CD8-positive, alpha-beta memory T cell (primary cell): ENCODE measurements around the gene RCOR3. TPM values are rescaled to one million over a fixed set of nuclear protein-coding genes. Genes with fewer than 3 reads are reported as not detected.
"Not testable (repeated sequence)": the region's sequence is repeated elsewhere in the genome, so short reads cannot be mapped to it uniquely, and the experiment has no call there.

Source experiments
- CTCF ChIA-PET: fragments of 350-600 bp; sonication (Branson Sonifier 250); formaldehyde crosslinking; loops from one replicate; lab custom pipeline; 2021; ENCODE audit warnings: antibody characterized with exemption; lab: Charles Lee
- POLR2A ChIA-PET: fragments of 350-600 bp; sonication (Branson Sonifier 250); formaldehyde crosslinking; loops from one replicate; lab custom pipeline; 2021; ENCODE audit warnings: antibody characterized with exemption; lab: Charles Lee
- DNase-seq, 5 donors: peaks; one replicate each; pipeline versions ENCODE4 v3.0.0 to v3.0.0-alpha.2; 2020 to 2022; ENCODE audit warnings: mixed read lengths in 1 of 5
- H3K27ac ChIP-seq: one replicate; pipeline ENCODE4 v1.7.0; 2013; ENCODE audit warnings: low read depth, mild to moderate bottlenecking, low read length, moderate library complexity
- H3K27me3 ChIP-seq: 2 replicates; pipeline ENCODE4 v1.7.0; 2013; ENCODE audit warnings: low read length, mild to moderate bottlenecking; ENCODE audit not compliant: insufficient read depth, poor library complexity, severe bottlenecking
- H3K36me3 ChIP-seq: 2 replicates; pipeline ENCODE4 v1.7.0; 2013; ENCODE audit warnings: mild to moderate bottlenecking, low read length, moderate library complexity; ENCODE audit not compliant: insufficient read depth
- H3K4me1 ChIP-seq: 2 replicates; pipeline ENCODE4 v1.7.0; 2013; ENCODE audit warnings: mild to moderate bottlenecking, low read length, moderate library complexity; ENCODE audit not compliant: insufficient read depth
- H3K4me3 ChIP-seq: 2 replicates; pipeline ENCODE4 v1.7.0; 2013; ENCODE audit warnings: mild to moderate bottlenecking, low read length
- H3K9me3 ChIP-seq: 2 replicates; pipeline ENCODE4 v1.7.0; 2013; ENCODE audit warnings: mild to moderate bottlenecking, low read length
- H3K27ac Mint-ChIP-seq, 8 donors: one replicate each; pipeline ENCODE4 v1.8.0; 2020 to 2021; ENCODE audit warnings: mixed read lengths in 8 of 8, mild to moderate bottlenecking in 6 of 8, inconsistent platforms in 3 of 8, moderate library complexity in 3 of 8
- H3K27me3 Mint-ChIP-seq, 2 donors: one replicate each; pipeline ENCODE4 v1.8.0; 2020 to 2021; ENCODE audit warnings: mixed read lengths in 2 of 2, mild to moderate bottlenecking in 1 of 2, moderate library complexity in 1 of 2
- H3K36me3 Mint-ChIP-seq, 3 donors: one replicate each; pipeline ENCODE4 v1.8.0; 2020 to 2021; ENCODE audit warnings: mixed read lengths in 3 of 3, inconsistent platforms in 1 of 3, mild to moderate bottlenecking in 1 of 3
- H3K4me1 Mint-ChIP-seq, 3 donors: one replicate each; pipeline ENCODE4 v1.8.0; 2020 to 2021; ENCODE audit warnings: mixed read lengths in 3 of 3, inconsistent platforms in 1 of 3, mild to moderate bottlenecking in 1 of 3
- H3K4me3 Mint-ChIP-seq, 7 donors: one replicate each; pipeline ENCODE4 v1.8.0; 2020 to 2021; ENCODE audit warnings: mixed read lengths in 7 of 7, mild to moderate bottlenecking in 6 of 7, moderate library complexity in 4 of 7, inconsistent platforms in 2 of 7
- H3K9me3 Mint-ChIP-seq, 5 donors: one replicate each; pipeline ENCODE4 v1.8.0; 2020 to 2022; ENCODE audit warnings: mixed read lengths in 5 of 5, mild to moderate bottlenecking in 3 of 5, moderate library complexity in 2 of 5, inconsistent platforms in 1 of 5
- polyA plus RNA-seq: library from polyadenylated mRNA; unstranded; fragments of 300-500 nt; fragmentation: Illumina TruSeq; gene quantifications from one replicate; pipeline ENCODE4 v1.2.3, GENCODE V29; 2021
- total RNA-seq, 2 experiments: library from RNA; stranded (reverse); gene quantifications; one replicate each; pipeline ENCODE4 v1.2.3, GENCODE V29; 2021

Gene RCOR3
- total and polyA plus RNA-seq, 3 experiments from 2014 or later, result 25.6 to 36.4 (median 33.9) TPM

GRCh38 chr1:211246583-211246982, 12.6 kb upstream of the RCOR3 start:
- H3K27ac Mint-ChIP-seq, DNase-seq, H3K27ac ChIP-seq, H3K4me1 Mint-ChIP-seq, H3K27me3 ChIP-seq, H3K4me1 ChIP-seq, H3K36me3 ChIP-seq, POLR2A ChIA-PET, H3K4me3 Mint-ChIP-seq, H3K4me3 ChIP-seq, H3K9me3 ChIP-seq, H3K36me3 Mint-ChIP-seq, H3K9me3 Mint-ChIP-seq, CTCF ChIA-PET: not testable (repeated sequence)
- H3K27me3 Mint-ChIP-seq, result peaks cover 11 to 17% of the 10 kb centered on the region in 2 donors

- peaks cover 0 to 9% (median 0%) of the 10 kb centered on the region in 3 donors for H3K4me1 Mint-ChIP-seq
- Histone ChIP-seq H3K4me3 (no peak overlapping the region), H3K36me3 (no peaks in the 10 kb centered on the region), H3K4me1 (no peaks in the 10 kb centered on the region), H3K27ac (no peak overlapping the region), H3K27me3 (no peaks in the 10 kb centered on the region), H3K9me3 (no peaks in the 10 kb centered on the region)
- no peaks in the 10 kb centered on the region for H3K9me3 Mint-ChIP-seq
- H3K27ac Mint-ChIP-seq, result no peak overlapping the region
- ChIA-PET CTCF (no interaction called here), POLR2A (no interaction called here)
- H3K4me3 Mint-ChIP-seq, result no peak overlapping the region
- DNase-seq, result no peak
- H3K27me3 Mint-ChIP-seq, result peaks cover 11% of the 10 kb centered on the region in 2 donors
- no peaks in the 10 kb centered on the region for H3K36me3 Mint-ChIP-seq
Observed at GRCh38 chr1:211247921-211248320, 11.2 kb upstream of the RCOR3 start.

GRCh38 chr1:211249611-211250010, 9.6 kb upstream of the RCOR3 start:
- H3K27ac Mint-ChIP-seq, CTCF ChIA-PET, H3K36me3 ChIP-seq, DNase-seq, H3K27me3 ChIP-seq, H3K9me3 ChIP-seq, H3K4me1 Mint-ChIP-seq, H3K4me3 Mint-ChIP-seq, H3K27ac ChIP-seq, H3K4me1 ChIP-seq, H3K36me3 Mint-ChIP-seq, POLR2A ChIA-PET, H3K4me3 ChIP-seq, H3K27me3 Mint-ChIP-seq, H3K9me3 Mint-ChIP-seq: not testable (repeated sequence)

- Mint-ChIP-seq H3K4me1 (peaks cover 17 to 22% (median 21%) of the 10 kb centered on the region in 3 donors), H3K27me3 (no peaks in the 10 kb centered on the region), H3K27ac (peak overlapping the region; percentile 47 to 96 (median 92)), H3K9me3 (no peaks in the 10 kb centered on the region), H3K4me3 (peak overlapping the region; percentile 86 to 92 (median 90)), H3K36me3 (peaks cover 0 to 23% (median 0%) of the 10 kb centered on the region in 3 donors)
- peaks cover 13% of the 10 kb centered on the region for H3K4me1 ChIP-seq
- no peak for DNase-seq
- no peaks in the 10 kb centered on the region for H3K9me3 ChIP-seq
- no peaks in the 10 kb centered on the region for H3K36me3 ChIP-seq
- H3K27ac ChIP-seq, result peak overlapping the region; percentile 88
- H3K4me3 ChIP-seq, result peak overlapping the region; percentile 74
- CTCF ChIA-PET, result interaction anchor here (0.6 to 1.7 kb wide), 7 partner anchors 13 to 778 kb away, joined by 3 to 7 read pairs (median 3); partner anchors contain the start of genes DTL, INTS7 and KCNH1
- H3K27me3 ChIP-seq, result no peaks in the 10 kb centered on the region
- POLR2A ChIA-PET, result interaction anchor here (0.6 to 1.5 kb wide), 4 partner anchors 23 to 323 kb away, joined by 3 to 5 read pairs (median 4); partner anchors contain the start of genes KCNH1 and TRAF5
Observed at GRCh38 chr1:211257826-211258225, 1.3 kb upstream of the RCOR3 start.

- H3K4me1 ChIP-seq, result peaks cover 13% of the 10 kb centered on the region
- H3K27ac ChIP-seq, result peak overlapping the region; percentile 88
- ChIA-PET POLR2A (interaction anchor here (0.6 to 1.5 kb wide), 4 partner anchors 23 to 322 kb away, joined by 3 to 5 read pairs (median 4); partner anchors contain the start of genes KCNH1 and TRAF5), CTCF (interaction anchor here (0.6 to 1.7 kb wide), 8 partner anchors 11 to 777 kb away, joined by 3 to 7 read pairs (median 3); partner anchors contain the start of genes DTL, INTS7 and KCNH1)
- H3K36me3 ChIP-seq, result no peaks in the 10 kb centered on the region
- Mint-ChIP-seq H3K4me1 (peaks cover 17 to 22% (median 21%) of the 10 kb centered on the region in 3 donors), H3K27ac (peak overlapping the region; percentile 77 to 96 (median 92)), H3K4me3 (peak overlapping the region; percentile 86 to 92 (median 90)), H3K9me3 (no peaks in the 10 kb centered on the region), H3K36me3 (peaks cover 0 to 23% (median 0%) of the 10 kb centered on the region in 3 donors), H3K27me3 (no peaks in the 10 kb centered on the region)
- H3K27me3 ChIP-seq, result no peaks in the 10 kb centered on the region
- H3K4me3 ChIP-seq, result peak overlapping the region; percentile 74
- H3K9me3 ChIP-seq, result no peaks in the 10 kb centered on the region
- DNase-seq, result peak; percentile 46 to 76 (median 55)
Observed at GRCh38 chr1:211258310-211258755, 833 bp upstream of the RCOR3 start.

GRCh38 chr1:211259638-211260126, 516 bp downstream of the RCOR3 start:
- DNase-seq, result peak in 3 of 5 donors; percentile 52 to 76 (median 53)
- Histone ChIP-seq H3K9me3 (no peaks in the 10 kb centered on the region), H3K27ac (peak overlapping the region; percentile 72), H3K27me3 (no peaks in the 10 kb centered on the region), H3K36me3 (no peaks in the 10 kb centered on the region), H3K4me3 (peak overlapping the region; percentile 91), H3K4me1 (peaks cover 13% of the 10 kb centered on the region)
- Mint-ChIP-seq H3K9me3 (no peaks in the 10 kb centered on the region), H3K4me3 (peak overlapping the region; percentile 86 to 95 (median 90)), H3K36me3 (peaks cover 0 to 29% (median 5%) of the 10 kb centered on the region in 3 donors), H3K27ac (peak overlapping the region; percentile 77 to 97 (median 90)), H3K4me1 (peaks cover 24 to 31% (median 29%) of the 10 kb centered on the region in 3 donors), H3K27me3 (no peaks in the 10 kb centered on the region)
- ChIA-PET CTCF (interaction anchor here (1.4 to 1.6 kb wide), 2 partner anchors 16 to 64 kb away, joined by 4 read pairs; no protein-coding TSS in a partner anchor), POLR2A (interaction anchor here (0.7 kb wide), 2 partner anchors 174 to 573 kb away, joined by 4 to 6 read pairs; no protein-coding TSS in a partner anchor)

GRCh38 chr1:211260141-211261107, 1.3 kb downstream of the RCOR3 start:
- Histone ChIP-seq H3K4me3 (peak overlapping the region; percentile 91), H3K27me3 (no peaks in the 10 kb centered on the region), H3K27ac (peak overlapping the region; percentile 72), H3K4me1 (peaks cover 13% of the 10 kb centered on the region), H3K9me3 (no peaks in the 10 kb centered on the region), H3K36me3 (no peaks in the 10 kb centered on the region)
- Mint-ChIP-seq H3K36me3 (peaks cover 0 to 30% (median 5%) of the 10 kb centered on the region in 3 donors), H3K4me3 (peak overlapping the region; percentile 86 to 95 (median 90)), H3K4me1 (peaks cover 24 to 33% (median 32%) of the 10 kb centered on the region in 3 donors), H3K9me3 (no peaks in the 10 kb centered on the region), H3K27me3 (no peaks in the 10 kb centered on the region), H3K27ac (peak overlapping the region; percentile 77 to 96 (median 90))
- POLR2A ChIA-PET, result interaction anchor here (0.7 to 1.1 kb wide), 3 partner anchors 175 to 572 kb away, joined by 3 to 6 read pairs (median 4); partner anchors contain the start of gene SLC30A1
- DNase-seq, result peak; percentile 50 to 73 (median 57)
- CTCF ChIA-PET, result interaction anchor here (1.4 to 1.6 kb wide), 2 partner anchors 17 to 63 kb away, joined by 4 read pairs; no protein-coding TSS in a partner anchor
